Heart right ventricle (tissue), 16 donors: ENCODE data around the gene MYO18B. TPM values are rescaled to one million over a fixed set of nuclear protein-coding genes. Genes with fewer than 3 reads are reported as not detected.

Experiments used
- ATAC-seq, 8 donors: fragments of 200-7000 bp; cut with Tn5 transposase; one replicate each; pipeline ENCODE4 v1.9.1; 2020; ENCODE audit warnings: mild to moderate bottlenecking in 8 of 8, moderate library complexity in 8 of 8, moderate number of reproducible peaks in 1 of 8
- DNase-seq, 2 donors: peaks; one replicate each; pipeline ENCODE4 v3.0.0-alpha.2; 2020
- H3K27ac ChIP-seq, 10 donors: fragments of 200-600 bp; sonication (generic) in 2 of 10; one replicate each; pipeline versions ENCODE4 v1.5.0 to v1.8.0; 2020 to 2022; ENCODE audit warnings: mild to moderate bottlenecking in 3 of 10
- H3K27me3 ChIP-seq, 7 donors: fragments of 200-600 bp; one replicate each; pipeline ENCODE4 v1.8.0; 2021 to 2022; ENCODE audit warnings: mild to moderate bottlenecking in 2 of 7
- H3K36me3 ChIP-seq, 9 donors: fragments of 200-600 bp; sonication (generic) in 1 of 9; one replicate each; pipeline versions ENCODE4 v1.5.0 to v1.8.0; 2020 to 2022; ENCODE audit warnings: mild to moderate bottlenecking in 2 of 9
- H3K4me1 ChIP-seq, 9 donors: fragments of 200-600 bp; sonication (generic) in 1 of 9; one replicate each; pipeline versions ENCODE4 v1.5.0 to v1.8.0; 2020 to 2022; ENCODE audit warnings: mild to moderate bottlenecking in 4 of 9
- H3K4me3 ChIP-seq, 10 donors: fragments of 200-600 bp; sonication (generic) in 2 of 10; one replicate each; pipeline versions ENCODE4 v1.5.0 to v1.8.0; 2020 to 2022; ENCODE audit warnings: mild to moderate bottlenecking in 7 of 10, moderate library complexity in 2 of 10
- H3K9me3 ChIP-seq, 11 donors: fragments of 200-600 bp in 10 of 11; sonication (generic) in 2 of 11; one replicate each; pipeline versions ENCODE4 v1.5.0 to v1.8.0; 2013 to 2022; ENCODE audit warnings: mild to moderate bottlenecking in 2 of 11, control low read depth in 1 of 11, moderate library complexity in 1 of 11
- WGBS, 2 donors: extraction: QIAGEN DNeasy Blood & Tissue Kit; methylation state at CpG; one replicate each; pipeline ENCODE4 v1.1.7; 2013; ENCODE audit warnings: inconsistent platforms in 1 of 2; 5-methylcytosine and 5-hydroxymethylcytosine counted together
- intact Hi-C, 10 donors: fragments of 100-400 bp; cut with DNase I; formaldehyde crosslinking; loops; one replicate each; pipeline versions ENCODE4 v1.11.1 to v1.14.2; 2022
- polyA plus RNA-seq, 2 donors: library from polyadenylated mRNA; stranded (reverse); fragments of 200-250 nt; gene quantifications; one replicate each; pipeline ENCODE4 v1.2.3, GENCODE V29; 2013
- total RNA-seq, 10 donors: library from RNA; stranded (reverse); fragmentation: NEBNext Ultra II Directional in 3 of 10; extraction: Animal tissue kit (Norgen Biotek cat#: 25700) in 3 of 10; gene quantifications; one replicate each; pipeline versions ENCODE4 v1.2.1 to v1.2.4, GENCODE V29; 2021 to 2023
- TF ChIP-seq, protein P1 (sequence below), 9 donors: fragments of 200-600 bp; sonication (generic) in 2 of 9; IDR thresholded peaks; one replicate each; pipeline versions ENCODE4 v1.5.0 to v1.8.0; 2021 to 2022; ENCODE audit warnings: antibody characterized with exemption in 9 of 9, mild to moderate bottlenecking in 5 of 9, moderate library complexity in 1 of 9
- donor health status: Arrhythmogenic right ventricular cardiomyopathy.
- donor health status: ischemic (EF 13 %, LVEDD 7.1; RV severe dilation, severe dysfunction).
- donor health status: healthy with polysubstance abuse.
- donor health status: DM: no; HTN: yes; CAD: no.
- donor health status: DM: no; HTN: no; CAD: no.
- donor health status: ischemic (EF 25% LVEDD 6.9; RV normal size, moderate dysfunction).
- donor health status: ischemic (EF 25% LVEDD 5.7; RV mildly dilated, moderate dysfunction).
- donor health status: healthy.
- donor health status: DM: yes; HTN: yes; CAD: no.
- donor health status: Ischemic cardiomyopathy.
- donor health status: ischemic (EF 35%, LVEDD 5.7; RV mildly dilated, moderate dysfunction).
- donor health status: nonischemic (EF 11% LVEDD 7.7; RV severe dilation, severe dysfunction).
- donor health status: DM: yes; HTN: yes; CAD: no.
- donor health status: PGD.
- donor health status: ischemic (EF 29% LVEDD 5.4; RV normal size, mild dysfunction).
- donor health status: nonischemic (EF 23%, LVEDD 6.1; RV moderate dilation, normal function).

MYO18B gene
- total and polyA plus RNA-seq, 12 donors = 111 to 407 (median 210) TPM

DNA sequence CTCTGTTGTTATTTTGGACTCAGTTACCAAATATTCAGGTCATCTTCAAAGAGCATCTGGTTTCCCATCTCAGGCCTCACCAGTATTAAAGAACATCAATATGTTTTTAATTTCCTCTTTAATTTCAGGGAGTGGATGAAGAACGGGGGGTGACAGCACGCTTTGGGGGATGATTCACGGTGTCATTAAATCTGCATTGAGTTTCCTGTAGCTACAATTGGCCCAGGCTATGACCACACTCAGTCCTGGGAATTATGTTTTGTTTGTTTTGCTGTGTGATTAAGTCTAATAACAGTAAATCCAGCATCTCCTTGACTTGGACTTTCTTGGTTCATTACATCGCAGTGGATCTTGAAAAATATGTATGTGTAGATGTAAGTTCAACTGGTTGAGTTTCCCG is 277.6 kb downstream of the MYO18B start:
- Histone ChIP-seq H3K4me1 (no peaks in the 10 kb centered on the region), H3K9me3 (peaks cover 0 to 9% (median 0%) of the 10 kb centered on the region in 11 donors), H3K36me3 (peaks cover 0 to 48% (median 0%) of the 10 kb centered on the region in 9 donors), H3K4me3 (no peak overlapping the region), H3K27ac (no peak overlapping the region), H3K27me3 (no peaks in the 10 kb centered on the region)
- TF ChIP-seq, protein P1, sequence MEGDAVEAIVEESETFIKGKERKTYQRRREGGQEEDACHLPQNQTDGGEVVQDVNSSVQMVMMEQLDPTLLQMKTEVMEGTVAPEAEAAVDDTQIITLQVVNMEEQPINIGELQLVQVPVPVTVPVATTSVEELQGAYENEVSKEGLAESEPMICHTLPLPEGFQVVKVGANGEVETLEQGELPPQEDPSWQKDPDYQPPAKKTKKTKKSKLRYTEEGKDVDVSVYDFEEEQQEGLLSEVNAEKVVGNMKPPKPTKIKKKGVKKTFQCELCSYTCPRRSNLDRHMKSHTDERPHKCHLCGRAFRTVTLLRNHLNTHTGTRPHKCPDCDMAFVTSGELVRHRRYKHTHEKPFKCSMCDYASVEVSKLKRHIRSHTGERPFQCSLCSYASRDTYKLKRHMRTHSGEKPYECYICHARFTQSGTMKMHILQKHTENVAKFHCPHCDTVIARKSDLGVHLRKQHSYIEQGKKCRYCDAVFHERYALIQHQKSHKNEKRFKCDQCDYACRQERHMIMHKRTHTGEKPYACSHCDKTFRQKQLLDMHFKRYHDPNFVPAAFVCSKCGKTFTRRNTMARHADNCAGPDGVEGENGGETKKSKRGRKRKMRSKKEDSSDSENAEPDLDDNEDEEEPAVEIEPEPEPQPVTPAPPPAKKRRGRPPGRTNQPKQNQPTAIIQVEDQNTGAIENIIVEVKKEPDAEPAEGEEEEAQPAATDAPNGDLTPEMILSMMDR (IDR thresholded peaks at IDR 0.05) = no peak
- 76 to 83% methylated on average over 5 of the region's 5 CpGs for WGBS, 2 donors
- no peak for DNase-seq
- intact Hi-C loops = no loop called here
- no peak for ATAC-seq

DNA sequence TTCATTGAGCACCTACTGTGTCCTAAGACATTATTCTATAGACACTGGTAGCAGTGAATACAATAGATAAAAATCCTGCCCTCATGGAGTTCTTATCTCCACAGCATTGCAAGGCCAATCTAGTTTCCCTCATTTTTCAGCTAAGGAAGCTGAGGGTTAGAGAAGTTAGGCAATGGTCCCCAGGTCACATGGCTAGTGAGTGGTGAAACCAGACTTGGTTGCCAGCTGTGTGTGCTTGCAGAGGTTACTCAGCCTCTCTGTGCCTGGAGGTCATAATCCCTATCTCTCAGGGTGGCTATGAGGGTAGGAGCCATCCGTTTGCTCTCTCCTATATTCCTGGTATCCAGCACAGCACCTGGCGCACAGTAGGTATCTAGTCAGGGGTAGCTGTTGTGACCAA is 279.5 kb downstream of the MYO18B start:
- H3K36me3 ChIP-seq = peaks cover 0 to 45% (median 3%) of the 10 kb centered on the region in 9 donors
- DNase-seq = no peak
- ATAC-seq = no peak
- H3K4me1 ChIP-seq = no peaks in the 10 kb centered on the region
- 94 to 97% methylated on average over 2 of the region's 2 CpGs for WGBS, 2 donors
- H3K4me3 ChIP-seq = no peak overlapping the region
- intact Hi-C loops = no loop called here
- H3K27ac ChIP-seq = no peak overlapping the region
- H3K9me3 ChIP-seq = peaks cover 0 to 8% (median 0%) of the 10 kb centered on the region in 11 donors
- H3K27me3 ChIP-seq = no peaks in the 10 kb centered on the region
- TF ChIP-seq, protein P1 (IDR thresholded peaks at IDR 0.05) = no peak

DNA sequence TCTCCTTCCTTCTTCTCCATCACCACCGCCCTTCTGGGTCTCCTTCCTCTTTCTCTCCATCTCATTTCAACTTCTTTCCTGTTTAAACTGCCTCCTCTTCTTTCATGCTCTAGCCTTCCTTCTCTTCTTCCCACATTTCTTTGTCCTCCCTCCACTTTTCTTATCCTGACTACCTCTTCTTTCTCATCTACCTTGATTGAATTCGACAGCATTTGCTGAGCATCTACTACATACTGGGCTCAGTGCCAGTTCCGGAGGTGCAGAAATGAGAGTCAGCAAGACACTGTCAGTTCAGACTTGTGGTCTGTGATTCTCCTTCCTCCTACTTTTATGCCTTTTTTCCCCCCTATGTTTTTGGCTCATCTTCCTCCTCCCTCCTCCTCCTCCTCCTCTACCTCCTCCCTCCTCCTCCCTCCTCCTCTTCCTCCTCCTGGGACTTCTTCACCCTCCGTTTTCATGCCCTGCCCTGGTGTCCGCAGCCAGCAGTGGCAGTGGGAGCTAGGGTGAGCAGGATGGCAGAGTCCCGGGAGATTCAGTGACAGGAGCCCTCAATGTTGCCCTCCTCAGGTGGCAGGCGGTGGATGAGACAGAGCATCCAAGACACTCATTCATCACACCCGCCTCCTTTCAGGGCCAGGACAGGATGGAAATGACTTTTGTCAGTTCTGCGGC is 281.3 kb downstream of the MYO18B start:
- intact Hi-C loops = no loop called here
- ATAC-seq (no peak), DNase-seq (no peak)
- Histone ChIP-seq H3K27me3 (no peaks in the 10 kb centered on the region), H3K27ac (no peak overlapping the region), H3K4me3 (no peak overlapping the region), H3K36me3 (peaks cover 0 to 62% (median 3%) of the 10 kb centered on the region in 9 donors), H3K4me1 (no peaks in the 10 kb centered on the region), H3K9me3 (peaks cover 0 to 8% (median 0%) of the 10 kb centered on the region in 11 donors)
- WGBS, 2 donors = 73% methylated on average over 9 of the region's 9 CpGs
- TF ChIP-seq, protein P1 (IDR thresholded peaks at IDR 0.05) = no peak

DNA sequence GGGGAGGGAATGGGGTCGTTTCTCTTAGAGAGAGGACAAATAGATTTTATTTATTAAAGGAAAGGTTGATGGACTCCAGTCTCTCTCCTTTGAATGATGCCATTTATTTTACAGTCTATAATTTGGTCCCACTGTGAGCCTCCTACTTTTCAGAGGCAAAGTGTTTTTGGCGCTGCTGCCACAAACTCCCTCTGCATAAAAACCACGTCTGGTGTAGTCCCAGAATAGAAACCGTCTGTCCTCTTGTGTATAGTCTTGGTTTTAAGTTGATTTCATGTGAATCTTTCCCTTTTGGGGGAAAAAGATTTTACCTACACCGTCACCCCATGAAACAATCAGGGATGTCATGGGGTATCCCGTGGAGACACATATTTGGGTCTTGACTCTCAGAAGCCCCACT is 283.6 kb downstream of the MYO18B start:
- Histone ChIP-seq H3K27me3 (peaks cover 0 to 2% (median 0%) of the 10 kb centered on the region in 7 donors), H3K4me3 (no peak overlapping the region), H3K27ac (no peak overlapping the region), H3K9me3 (peaks cover 0 to 8% (median 0%) of the 10 kb centered on the region in 11 donors), H3K36me3 (peaks cover 0 to 69% (median 0%) of the 10 kb centered on the region in 9 donors), H3K4me1 (no peaks in the 10 kb centered on the region)
- TF ChIP-seq, protein P1 (IDR thresholded peaks at IDR 0.05) = no peak
- intact Hi-C loops = no loop called here
- 73 to 75% methylated on average over 6 of the region's 6 CpGs for WGBS, 2 donors
- DNase-seq (no peak), ATAC-seq (no peak)
